Measurements from ENCODE around the gene ENTPD8.

Gene ENTPD8

GRCh38 chr9:137480686-137481683, 39.8 kb upstream of the ENTPD8 start:
- no peak for DNase-seq (ENCODE audit: low read depth)
- TF ChIP-seq, protein P1, sequence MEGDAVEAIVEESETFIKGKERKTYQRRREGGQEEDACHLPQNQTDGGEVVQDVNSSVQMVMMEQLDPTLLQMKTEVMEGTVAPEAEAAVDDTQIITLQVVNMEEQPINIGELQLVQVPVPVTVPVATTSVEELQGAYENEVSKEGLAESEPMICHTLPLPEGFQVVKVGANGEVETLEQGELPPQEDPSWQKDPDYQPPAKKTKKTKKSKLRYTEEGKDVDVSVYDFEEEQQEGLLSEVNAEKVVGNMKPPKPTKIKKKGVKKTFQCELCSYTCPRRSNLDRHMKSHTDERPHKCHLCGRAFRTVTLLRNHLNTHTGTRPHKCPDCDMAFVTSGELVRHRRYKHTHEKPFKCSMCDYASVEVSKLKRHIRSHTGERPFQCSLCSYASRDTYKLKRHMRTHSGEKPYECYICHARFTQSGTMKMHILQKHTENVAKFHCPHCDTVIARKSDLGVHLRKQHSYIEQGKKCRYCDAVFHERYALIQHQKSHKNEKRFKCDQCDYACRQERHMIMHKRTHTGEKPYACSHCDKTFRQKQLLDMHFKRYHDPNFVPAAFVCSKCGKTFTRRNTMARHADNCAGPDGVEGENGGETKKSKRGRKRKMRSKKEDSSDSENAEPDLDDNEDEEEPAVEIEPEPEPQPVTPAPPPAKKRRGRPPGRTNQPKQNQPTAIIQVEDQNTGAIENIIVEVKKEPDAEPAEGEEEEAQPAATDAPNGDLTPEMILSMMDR (IDR thresholded peaks at IDR 0.05; ENCODE audit: low read depth, low read length, missing control alignments): no peak
- H3K4me3 ChIP-seq (ENCODE audit: low read depth, low read length): no peak overlapping the region

- H3K4me3 ChIP-seq (ENCODE audit: low read depth, low read length): no peak overlapping the region
- no peak for DNase-seq (ENCODE audit: low read depth)
- TF ChIP-seq, protein P1 (IDR thresholded peaks at IDR 0.05; ENCODE audit: low read depth, low read length, missing control alignments): no peak
Measured at GRCh38 chr9:137479892-137480685, 38.9 kb upstream of the ENTPD8 start.

DNA sequence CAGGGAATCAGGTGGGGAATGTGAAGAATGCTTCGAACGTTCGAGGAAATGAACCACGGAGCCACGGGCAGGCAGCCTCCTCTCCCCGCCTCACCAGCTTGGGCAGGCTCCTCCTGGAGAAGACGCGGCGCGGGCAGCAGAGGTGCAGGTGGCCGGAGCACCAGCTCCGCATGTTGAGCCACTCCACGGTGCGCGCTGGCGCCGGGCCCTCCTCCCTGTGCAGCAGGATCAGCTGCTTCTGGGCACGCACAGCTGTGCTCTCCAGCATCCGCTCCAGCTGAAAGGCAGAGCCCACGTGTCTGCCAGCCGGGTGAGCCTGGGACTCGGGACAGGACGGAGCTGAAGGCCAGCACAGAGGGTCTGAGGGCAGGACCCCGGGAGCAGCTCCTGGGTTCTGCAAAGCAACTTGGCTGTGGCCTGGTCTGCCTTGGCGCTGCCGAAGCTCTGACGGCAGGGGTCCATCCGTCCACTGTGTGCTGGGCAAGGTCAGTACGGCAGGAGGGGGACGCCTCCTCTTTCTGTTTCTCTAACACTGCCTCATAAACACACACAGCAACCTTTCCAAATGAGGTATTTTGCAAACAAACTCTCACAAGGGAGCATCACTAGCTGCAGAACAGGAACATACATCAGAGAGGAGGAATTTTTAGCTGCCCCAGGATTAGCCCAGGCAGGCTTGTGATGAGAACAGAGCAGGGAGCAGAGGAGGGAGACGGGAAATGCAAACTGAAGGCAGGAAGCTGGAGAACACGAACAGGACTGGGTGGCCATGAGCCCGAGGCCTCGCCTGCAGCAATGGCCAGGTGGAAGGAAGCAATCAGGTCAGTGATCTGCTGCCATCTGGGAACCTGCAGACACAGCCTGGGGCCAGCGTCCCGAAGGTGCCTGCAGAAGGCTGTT, 38.1 kb upstream of the ENTPD8 start:
- no peak for DNase-seq (ENCODE audit: low read depth)
- H3K4me3 ChIP-seq (ENCODE audit: low read depth, low read length): no peak overlapping the region
- TF ChIP-seq, protein P1 (IDR thresholded peaks at IDR 0.05; ENCODE audit: low read depth, low read length, missing control alignments): no peak

GRCh38 chr9:137478613-137478961, 37.4 kb upstream of the ENTPD8 start:
- TF ChIP-seq, protein P1 (IDR thresholded peaks at IDR 0.05; ENCODE audit: low read depth, low read length, missing control alignments): no peak
- H3K4me3 ChIP-seq (ENCODE audit: low read depth, low read length): no peak overlapping the region
- no peak for DNase-seq (ENCODE audit: low read depth)

- no peak overlapping the region for H3K4me3 ChIP-seq (ENCODE audit: low read depth, low read length)
- TF ChIP-seq, protein P1 (IDR thresholded peaks at IDR 0.05; ENCODE audit: low read depth, low read length, missing control alignments): no peak
- DNase-seq (ENCODE audit: low read depth): no peak
Measured at GRCh38 chr9:137477778-137478612, 36.8 kb upstream of the ENTPD8 start.

DNA sequence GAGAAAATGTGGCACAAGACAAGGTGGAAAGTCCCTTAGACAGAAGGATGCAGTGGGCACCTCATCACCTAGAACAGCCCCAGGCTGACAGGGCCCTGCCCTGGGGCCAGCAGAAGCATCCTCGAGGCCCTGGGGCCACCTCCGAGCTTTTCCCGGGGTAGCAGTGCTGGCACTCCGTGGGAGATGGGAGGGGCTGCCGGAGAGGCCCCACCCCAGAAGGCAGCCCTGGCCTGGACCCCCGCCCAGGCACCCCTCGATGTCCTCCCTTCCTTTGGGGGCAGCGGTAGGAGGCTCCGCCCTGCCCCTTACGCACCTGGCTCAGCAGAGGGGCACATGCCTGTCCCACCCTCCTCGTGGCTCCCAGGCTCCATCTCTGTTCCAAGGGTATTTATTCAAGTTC, 35.7 kb upstream of the ENTPD8 start:
- H3K4me3 ChIP-seq (ENCODE audit: low read depth, low read length): no peak overlapping the region
- TF ChIP-seq, protein P1 (IDR thresholded peaks at IDR 0.05; ENCODE audit: low read depth, low read length, missing control alignments): no peak
- no peak for DNase-seq (ENCODE audit: low read depth)

Data from GM12864 (cell line).